Gastrocnemius medialis (tissue), 4 donors: Measurements from ENCODE around the gene STAM.

Experiments
- CTCF ChIP-seq, 5 experiments: fragments of 450-650 bp in 3 of 5; fragments of 200-600 bp in 2 of 5; sonication (generic) in 2 of 5; IDR thresholded peaks in 4 of 5; conservative IDR thresholded peaks in 1 of 5; 1 replicate in 4 of 5; 2 replicates in 1 of 5; pipeline ENCODE4 v1.5.1; 2016 to 2019; ENCODE audit warnings: antibody characterized with exemption in 5 of 5, mild to moderate bottlenecking in 3 of 5, moderate library complexity in 3 of 5
- POLR2A ChIP-seq, 2 donors: fragments of 450-650 bp; IDR thresholded peaks; one replicate each; pipeline ENCODE4 v1.6.1; 2017; ENCODE audit warnings: antibody characterized with exemption in 2 of 2, mild to moderate bottlenecking in 2 of 2, moderate library complexity in 2 of 2

- TF ChIP-seq CTCF (IDR thresholded peaks at IDR 0.05 in 4 of 5, conservative IDR thresholded peaks at IDR 0.05 in 1 of 5) (no peak), POLR2A (IDR thresholded peaks at IDR 0.05) (no peak)
Observed at GRCh38 chr10:17689137-17689536, 45.2 kb downstream of the STAM start.
